IMR-90 (cell line): ENCODE data around the gene PGRMC1. TPM values are rescaled to one million over a fixed set of nuclear protein-coding genes. Genes with fewer than 3 reads are reported as not detected.

Experiments used
- ATAC-seq: fragments of 200-7000 bp; cut with Tn5 transposase; 2 replicates; pipeline ENCODE4 v1.9.1; 2020; ENCODE audit warnings: low read depth, mild to moderate bottlenecking, moderate library complexity
- BruUV-seq: library from RNA; stranded (reverse); fragments of 400-500 nt; replicated peaks from 2 replicates; lab custom pipeline; 2021; lab: Mats Ljungman, UMichigan
- CTCF ChIA-PET: fragments of 300-600 bp; formaldehyde crosslinking; extraction: SDS; loops from one replicate; lab custom pipeline; 2021; ENCODE audit warnings: antibody characterized with exemption; lab: Yijun Ruan, JAX
- POLR2A ChIA-PET: fragments of 300-600 bp; sonication (Branson Sonifier 250); formaldehyde crosslinking; loops from one replicate; lab custom pipeline; 2022; ENCODE audit warnings: antibody characterized with exemption; ENCODE audit not compliant: unreplicated experiment; lab: Charles Lee
- DNase-seq: peaks from one replicate; pipeline ENCODE4 v3.0.0; 2013
- H2AFZ ChIP-seq: replicated peaks from 2 replicates; pipeline ENCODE3; 2013; ENCODE audit warnings: low read length, mild to moderate bottlenecking; ENCODE audit not compliant: poor library complexity
- H2AK5ac ChIP-seq: 2 replicates; pipeline ENCODE4 v1.6.1; 2013; ENCODE audit warnings: low read depth, low read length, inconsistent platforms
- H2AK9ac ChIP-seq: replicated peaks from 2 replicates; pipeline ENCODE3; 2013; ENCODE audit warnings: mild to moderate bottlenecking, low read depth, low read length, moderate library complexity; ENCODE audit not compliant: poor library complexity
- H2BK120ac ChIP-seq: 2 replicates; pipeline ENCODE4 v1.6.1; 2013; ENCODE audit warnings: low read depth, low read length, inconsistent platforms
- H2BK15ac ChIP-seq: 3 replicates; pipeline ENCODE4 v1.6.1; 2013; ENCODE audit warnings: low read depth, low read length, inconsistent platforms
- H2BK20ac ChIP-seq: 2 replicates; pipeline ENCODE4 v1.6.1; 2013; ENCODE audit warnings: low read depth, mild to moderate bottlenecking, inconsistent platforms, low read length, moderate library complexity
- H2BK5ac ChIP-seq: 2 replicates; pipeline ENCODE4 v1.6.1; 2013; ENCODE audit warnings: mild to moderate bottlenecking, low read depth, low read length, inconsistent platforms; ENCODE audit not compliant: poor library complexity, severe bottlenecking
- H3K14ac ChIP-seq: replicated peaks from 2 replicates; pipeline ENCODE4 v1.6.1; 2013; ENCODE audit warnings: low read depth, low read length, inconsistent platforms
- H3K18ac ChIP-seq: 2 replicates; pipeline ENCODE4 v1.6.1; 2013; ENCODE audit warnings: low read depth, low read length, control low read depth
- H3K23ac ChIP-seq: 2 replicates; pipeline ENCODE4 v1.6.1; 2013; ENCODE audit warnings: low read depth, low read length, inconsistent platforms
- H3K27ac ChIP-seq: 2 replicates; pipeline ENCODE4 v1.5.1; 2013; ENCODE audit warnings: mild to moderate bottlenecking, control low read depth, low read length; ENCODE audit not compliant: insufficient read depth
- H3K27me3 ChIP-seq: 2 replicates; pipeline ENCODE4 v1.6.1; 2013; ENCODE audit warnings: low read length; ENCODE audit not compliant: control insufficient read depth, insufficient read depth
- H3K36me3 ChIP-seq: 2 replicates; pipeline ENCODE4 v1.6.1; 2013; ENCODE audit warnings: low read length, mixed read lengths; ENCODE audit not compliant: control insufficient read depth, insufficient read depth
- H3K4ac ChIP-seq: 2 replicates; pipeline ENCODE4 v1.6.1; 2013; ENCODE audit warnings: low read depth, low read length, inconsistent platforms
- H3K4me1 ChIP-seq: 2 replicates; pipeline ENCODE4 v1.6.1; 2013; ENCODE audit warnings: low read length, mixed read lengths; ENCODE audit not compliant: control insufficient read depth, insufficient read depth
- H3K4me2 ChIP-seq: 2 replicates; pipeline ENCODE4 v1.6.1; 2013; ENCODE audit warnings: low read depth, mild to moderate bottlenecking, control low read depth, low read length, moderate library complexity
- H3K4me3 ChIP-seq: 2 replicates; pipeline ENCODE4 v1.5.1; 2013; ENCODE audit warnings: low read depth, mild to moderate bottlenecking, control low read depth, low read length, moderate library complexity; ENCODE audit not compliant: insufficient read depth
- H3K56ac ChIP-seq: 2 replicates; pipeline ENCODE4 v1.6.1; 2013; ENCODE audit warnings: low read length, inconsistent platforms; ENCODE audit not compliant: insufficient read depth; ENCODE audit errors: extremely low read depth
- H3K79me1 ChIP-seq, 2 experiments: 2 replicates each; pipeline ENCODE4 v1.6.1; 2013; ENCODE audit warnings: low read length in 2 of 2, inconsistent platforms in 1 of 2, low read depth in 1 of 2
- H3K9ac ChIP-seq: 2 replicates; pipeline ENCODE4 v1.6.1; 2013; ENCODE audit warnings: low read depth, low read length, control low read depth
- H3K9me1 ChIP-seq: 2 replicates; pipeline ENCODE4 v1.6.1; 2013; ENCODE audit warnings: low read length, inconsistent platforms; ENCODE audit not compliant: insufficient read depth
- H3K9me3 ChIP-seq: 2 replicates; pipeline ENCODE4 v1.6.1; 2013; ENCODE audit warnings: low read length; ENCODE audit not compliant: control insufficient read depth, insufficient read depth
- H4K20me1 ChIP-seq: 2 replicates; pipeline ENCODE4 v1.6.1; 2013; ENCODE audit warnings: low read length, inconsistent platforms; ENCODE audit not compliant: insufficient read depth
- H4K5ac ChIP-seq: 2 replicates; pipeline ENCODE4 v1.6.1; 2013; ENCODE audit warnings: mild to moderate bottlenecking, low read depth, low read length, control low read depth
- H4K8ac ChIP-seq, 2 experiments: 2 replicates each; pipeline ENCODE4 v1.6.1; 2013; ENCODE audit warnings: low read depth in 2 of 2, low read length in 2 of 2, control low read depth in 1 of 2, inconsistent platforms in 1 of 2
- H4K91ac ChIP-seq: 2 replicates; pipeline ENCODE4 v1.6.1; 2013; ENCODE audit warnings: low read depth, low read length, inconsistent platforms; ENCODE audit not compliant: insufficient read depth
- BHLHE40 ChIP-seq: fragments of 150-350 bp; IDR thresholded peaks from 2 replicates; pipeline ENCODE4 v1.6.1; 2016; ENCODE audit warnings: mild to moderate bottlenecking, low read depth, low read length
- CTCF ChIP-seq: conservative IDR thresholded peaks from 2 replicates; pipeline ENCODE4 v1.5.1; 2012; ENCODE audit warnings: mild to moderate bottlenecking, low read depth, low read length, improper control_type of control experiment
- FOS ChIP-seq: fragments of 150-350 bp; IDR thresholded peaks from 2 replicates; pipeline ENCODE4 v1.6.1; 2016; ENCODE audit warnings: low read depth, low read length
- MAFK ChIP-seq: IDR thresholded peaks from 2 replicates; pipeline ENCODE4 v1.6.1; 2012; ENCODE audit warnings: low read depth, low read length, improper control_type of control experiment
- MXI1 ChIP-seq: IDR thresholded peaks from 2 replicates; pipeline ENCODE4 v1.6.1; 2012; ENCODE audit warnings: low read depth, mild to moderate bottlenecking, low read length, moderate library complexity, borderline replicate concordance
- POLR2A ChIP-seq: IDR thresholded peaks from 2 replicates; pipeline ENCODE4 v1.6.1; 2012; ENCODE audit warnings: mild to moderate bottlenecking, low read depth, low read length
- RAD21 ChIP-seq: IDR thresholded peaks from 2 replicates; pipeline ENCODE4 v1.6.1; 2012; ENCODE audit warnings: low read length, improper control_type of control experiment
- RCOR1 ChIP-seq: IDR thresholded peaks from 2 replicates; pipeline ENCODE4 v1.6.1; 2012; ENCODE audit warnings: mild to moderate bottlenecking, low read length, improper control_type of control experiment; ENCODE audit not compliant: insufficient replicate concordance
- RFX5 ChIP-seq: IDR thresholded peaks from 2 replicates; pipeline ENCODE4 v1.8.0; 2012; ENCODE audit warnings: low read depth, mild to moderate bottlenecking, low read length, moderate library complexity
- SMC3 ChIP-seq: fragments of 150-350 bp; IDR thresholded peaks from 2 replicates; pipeline ENCODE4 v1.6.1; 2016; ENCODE audit warnings: low read depth, mild to moderate bottlenecking, antibody characterized with exemption, low read length, moderate library complexity
- WGBS, 2 experiments: methylation state at CpG; one replicate each; pipeline versions ENCODE4 v1.1.5 to v1.1.7; 2013; ENCODE audit warnings: missing lambda C conversion rate in 2 of 2; ENCODE audit not compliant: insufficient read length in 1 of 2; ENCODE audit errors: extremely low coverage in 2 of 2; 5-methylcytosine and 5-hydroxymethylcytosine counted together
- dilution Hi-C: fragments of 300-500 bp; cut with HindIII; formaldehyde crosslinking; loops from one replicate; pipeline ENCODE4 v1.14.3; 2018; ENCODE audit warnings: low sequenced_read_pairs; ENCODE audit not compliant: unreplicated experiment
- in situ Hi-C: fragments of 300-500 bp; cut with MboI; formaldehyde crosslinking; loops from 3 replicates; pipeline ENCODE4 v1.14.3; 2019; ENCODE audit warnings: low sequenced_read_pairs, inconsistent platforms, mixed read lengths
- intact Hi-C: fragments of 100-400 bp; cut with micrococcal nuclease; formaldehyde crosslinking; loops from 2 replicates; pipeline ENCODE4 v1.10.0; 2022
- polyA plus RNA-seq, 3 experiments: library from polyadenylated mRNA; depleted of rRNA; stranded (reverse); fragments of >200 nt; gene quantifications; 2 replicates each; pipeline ENCODE4 v1.2.3, GENCODE V29; 2012; ENCODE audit warnings: low replicate concordance in 1 of 3
- total RNA-seq: library from RNA; depleted of rRNA; stranded (reverse); fragments of >200 nt; gene quantifications from 2 replicates; pipeline ENCODE4 v1.2.3, GENCODE V29; 2012

PGRMC1 gene
- total and polyA plus RNA-seq, 2 of the 4 experiments (the other 2 are of a cell fraction) = 58.5 to 75.3 TPM

GRCh38 chrX:119218198-119218597, 17.9 kb upstream of the PGRMC1 start:
- peak; percentile 15 for DNase-seq
- no peaks in the 10 kb centered on the region for H3K9me1 ChIP-seq

More at GRCh38 chrX:119218198-119218597, 17.9 kb upstream of the PGRMC1 start:
- no TSS peak for BruUV-seq
- Histone ChIP-seq H3K79me1 (no peaks in the 10 kb centered on the region), H3K56ac (no peak overlapping the region), H3K4ac (no peak overlapping the region), H2BK120ac (no peak overlapping the region), H3K9ac (no peak overlapping the region), H4K20me1 (no peaks in the 10 kb centered on the region), H3K9me3 (no peaks in the 10 kb centered on the region), H2AK9ac (no peak overlapping the region), H2BK5ac (no peak overlapping the region), H3K14ac (no peak overlapping the region), H4K8ac (no peak overlapping the region), H3K4me3 (no peak overlapping the region), H2BK15ac (no peak overlapping the region), H3K18ac (no peak overlapping the region), H2AFZ (no peak overlapping the region), H3K27ac (no peak overlapping the region), H3K23ac (no peak overlapping the region), H4K5ac (no peak overlapping the region), H2AK5ac (no peak overlapping the region), H3K4me2 (no peak overlapping the region), H3K36me3 (no peaks in the 10 kb centered on the region), H3K4me1 (no peaks in the 10 kb centered on the region), H2BK20ac (no peak overlapping the region), H4K91ac (no peak overlapping the region), H3K27me3 (peaks cover 1% of the 10 kb centered on the region)
- ChIA-PET CTCF (no interaction called here), POLR2A (no interaction called here)
- WGBS, 2 experiments = no CpG with 5 or more reads among the region's 4 CpGs
- ATAC-seq = peak; percentile 59; the same call in 1 of the 2 replicates
- in situ Hi-C loops = no loop called here
- TF ChIP-seq RCOR1 = no peak
- TF ChIP-seq MAFK = no peak
- no peak for TF ChIP-seq BHLHE40
- peak; percentile 50 for TF ChIP-seq CTCF
- TF ChIP-seq MXI1 = no peak
- TF ChIP-seq RFX5 = no peak
- peak; percentile 30; the same call in 1 of the 2 replicates for TF ChIP-seq SMC3
- no peak for TF ChIP-seq FOS
- TF ChIP-seq POLR2A = no peak
- TF ChIP-seq RAD21 = peak; percentile 46
- intact Hi-C loops = loop anchor here (1.0 to 10.0 kb wide), 4 partner anchors 73 to 371 kb away; no protein-coding TSS in a partner anchor
- dilution Hi-C loops = no loop called here
